ENCODE measurements around the gene FSIP1.

Gene FSIP1

GRCh38 chr15:39574427-39574826 is 208.2 kb downstream of the FSIP1 start:
- FAIRE-seq = no peak
- TF ChIP-seq TAF1 (IDR thresholded peaks at IDR 0.05; ENCODE audit: low read depth, low read length) = no peak
- no peak for TF ChIP-seq POLR2A (IDR thresholded peaks at IDR 0.05; ENCODE audit: low read depth, low read length)
- TF ChIP-seq POLR2AphosphoS5 (IDR thresholded peaks at IDR 0.05; ENCODE audit: low read depth, low read length) = no peak
- no peak for TF ChIP-seq SPI1 (IDR thresholded peaks at IDR 0.05; ENCODE audit: low read depth, low read length)
- no peak for TF ChIP-seq PAX5 (IDR thresholded peaks at IDR 0.05; ENCODE audit: insufficient read depth, low read length, severe bottlenecking)
- TF ChIP-seq POU2F2 (IDR thresholded peaks at IDR 0.05; ENCODE audit: low read depth, low read length) = no peak
- no peak for DNase-seq (ENCODE audit: insufficient read length, low spot score)

DNA sequence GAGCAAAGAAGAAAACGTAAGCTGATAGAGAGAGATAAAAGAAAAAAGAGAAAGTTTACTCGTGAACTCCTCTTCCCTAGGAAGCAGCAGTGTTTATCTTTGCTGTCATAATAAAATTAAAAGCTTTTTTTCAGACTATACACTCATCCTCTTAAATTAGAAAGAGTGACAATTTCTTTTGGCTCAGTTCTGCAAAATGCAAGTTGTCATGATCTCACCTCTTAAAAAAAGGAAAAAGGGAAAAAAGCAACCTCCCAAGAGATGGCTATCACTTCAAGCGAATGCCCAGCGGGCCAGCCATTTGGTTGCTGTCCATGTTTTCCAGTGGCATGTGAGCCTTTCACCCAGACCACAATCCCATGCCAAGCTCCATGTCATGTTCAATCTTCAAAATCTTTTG is 208.8 kb downstream of the FSIP1 start:
- TF ChIP-seq POLR2A (IDR thresholded peaks at IDR 0.05; ENCODE audit: low read depth, low read length) (no peak), PAX5 (IDR thresholded peaks at IDR 0.05; ENCODE audit: insufficient read depth, low read length, severe bottlenecking) (no peak), TAF1 (IDR thresholded peaks at IDR 0.05; ENCODE audit: low read depth, low read length) (no peak), SPI1 (IDR thresholded peaks at IDR 0.05; ENCODE audit: low read depth, low read length) (no peak), POU2F2 (IDR thresholded peaks at IDR 0.05; ENCODE audit: low read depth, low read length) (no peak), POLR2AphosphoS5 (IDR thresholded peaks at IDR 0.05; ENCODE audit: low read depth, low read length) (no peak)
- FAIRE-seq = no peak
- DNase-seq (ENCODE audit: insufficient read length, low spot score) = no peak

DNA sequence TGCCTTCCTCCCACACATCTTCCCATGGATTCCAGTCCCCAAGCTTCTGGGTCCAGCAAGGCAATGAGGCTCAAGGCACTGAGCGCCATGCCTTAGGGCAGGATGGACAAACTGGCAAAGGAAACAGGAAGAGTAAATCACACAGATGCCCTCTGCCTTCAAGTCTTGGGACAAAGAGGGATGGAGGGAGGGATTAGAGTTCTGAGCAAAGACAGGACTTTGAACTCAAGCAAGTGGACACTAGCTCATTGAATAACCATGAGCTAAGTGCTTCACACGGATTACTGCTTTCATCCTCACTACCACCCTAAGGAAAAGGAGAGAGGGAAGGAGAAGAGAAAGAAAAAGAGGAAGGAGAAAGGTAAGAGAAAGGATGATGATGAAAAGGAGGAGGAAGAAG is 209.4 kb downstream of the FSIP1 start:
- DNase-seq (ENCODE audit: insufficient read length, low spot score) (no peak), FAIRE-seq (no peak)
- TF ChIP-seq POLR2A (IDR thresholded peaks at IDR 0.05; ENCODE audit: low read depth, low read length) (no peak), POLR2AphosphoS5 (IDR thresholded peaks at IDR 0.05; ENCODE audit: low read depth, low read length) (no peak), TAF1 (IDR thresholded peaks at IDR 0.05; ENCODE audit: low read depth, low read length) (no peak), POU2F2 (IDR thresholded peaks at IDR 0.05; ENCODE audit: low read depth, low read length) (no peak), PAX5 (IDR thresholded peaks at IDR 0.05; ENCODE audit: insufficient read depth, low read length, severe bottlenecking) (no peak), SPI1 (IDR thresholded peaks at IDR 0.05; ENCODE audit: low read depth, low read length) (no peak)

- no peak for DNase-seq (ENCODE audit: insufficient read length, low spot score)
- TF ChIP-seq POLR2A (IDR thresholded peaks at IDR 0.05; ENCODE audit: low read depth, low read length) (no peak), POU2F2 (IDR thresholded peaks at IDR 0.05; ENCODE audit: low read depth, low read length) (no peak), PAX5 (IDR thresholded peaks at IDR 0.05; ENCODE audit: insufficient read depth, low read length, severe bottlenecking) (no peak), TAF1 (IDR thresholded peaks at IDR 0.05; ENCODE audit: low read depth, low read length) (no peak)
- no peak for FAIRE-seq
Observed at GRCh38 chr15:39565851-39566250, 216.8 kb downstream of the FSIP1 start.

DNA sequence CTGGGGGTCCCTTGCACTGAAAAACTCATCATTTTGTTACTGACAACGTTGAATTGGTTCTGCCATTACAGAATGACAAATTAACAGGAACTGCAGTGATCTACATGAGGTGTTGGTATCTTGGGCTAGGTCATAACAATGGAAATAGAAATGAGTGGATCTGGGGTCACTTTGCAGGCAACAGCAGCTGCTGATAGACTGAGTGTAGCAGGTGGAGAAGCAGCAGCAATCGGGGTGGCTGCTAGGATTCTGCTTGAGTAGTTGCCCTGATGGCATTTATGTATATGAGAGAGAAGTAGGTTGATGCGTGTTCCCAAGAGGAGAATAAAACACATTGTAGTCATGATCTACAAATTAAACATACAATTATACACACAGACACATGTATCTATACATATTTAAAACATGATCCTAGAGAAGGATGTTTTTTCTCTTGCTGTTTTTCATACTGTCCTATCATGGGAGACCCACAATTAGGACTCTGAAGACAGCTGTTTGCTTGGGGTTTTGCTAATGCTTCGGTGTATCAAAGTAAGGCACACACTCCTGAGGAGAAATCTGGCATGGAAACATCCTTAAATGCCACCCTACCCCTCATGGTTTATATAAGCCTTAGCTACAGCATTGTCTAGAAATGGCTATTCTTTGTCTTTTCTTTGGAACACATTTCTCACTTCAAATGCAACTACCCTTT is 217.5 kb downstream of the FSIP1 start:
- TF ChIP-seq SPI1 (IDR thresholded peaks at IDR 0.05; ENCODE audit: low read depth, low read length) = no peak
- no peak for TF ChIP-seq POU2F2 (IDR thresholded peaks at IDR 0.05; ENCODE audit: low read depth, low read length)
- no peak for TF ChIP-seq PAX5 (IDR thresholded peaks at IDR 0.05; ENCODE audit: insufficient read depth, low read length, severe bottlenecking)
- TF ChIP-seq POLR2AphosphoS5 (IDR thresholded peaks at IDR 0.05; ENCODE audit: low read depth, low read length) = no peak
- FAIRE-seq = no peak

DNA sequence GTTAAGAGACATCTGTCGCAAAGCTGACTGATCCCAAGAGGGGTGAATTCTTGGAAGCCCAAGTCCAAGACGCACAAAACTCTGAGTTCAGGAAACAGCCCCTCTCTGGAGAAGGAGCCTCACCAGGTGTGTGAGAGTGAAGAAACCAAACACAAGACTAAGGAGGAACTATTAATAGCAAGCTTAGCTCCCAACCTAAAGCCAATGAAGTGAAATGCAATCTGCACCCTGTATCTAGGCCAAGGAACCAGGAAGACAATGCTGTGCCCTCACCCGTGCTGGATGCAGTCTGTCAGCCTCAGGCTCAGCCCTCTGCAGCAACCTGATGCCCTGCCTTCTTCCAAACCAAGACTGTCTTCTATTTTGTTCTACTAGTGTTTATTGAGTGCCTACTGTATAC is 224.2 kb downstream of the FSIP1 start:
- no peak for DNase-seq (ENCODE audit: insufficient read length, low spot score)
- FAIRE-seq = no peak

More for the DNA sequence above, 217.5 kb downstream of the FSIP1 start:
- DNase-seq (ENCODE audit: insufficient read length, low spot score) = no peak

DNA sequence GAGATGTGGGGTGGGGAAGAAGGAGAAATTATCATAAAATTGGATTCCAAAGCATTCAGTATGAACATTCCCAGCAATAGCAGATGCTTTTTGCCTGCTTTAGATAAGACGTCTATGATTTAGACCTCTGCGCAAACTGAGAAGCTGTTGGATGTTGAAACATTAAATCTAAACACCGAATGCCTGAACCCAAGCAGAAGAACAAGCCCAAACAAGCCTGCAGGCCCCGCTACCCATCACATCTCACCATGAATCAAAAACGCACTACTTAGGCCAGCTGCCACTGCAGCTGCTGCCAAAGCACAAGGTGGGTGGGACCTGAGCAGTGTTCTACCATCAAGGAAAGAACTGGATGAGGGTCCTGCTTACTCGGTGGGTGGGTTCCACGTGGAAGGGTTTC is 226.2 kb downstream of the FSIP1 start:
- FAIRE-seq (no peak), DNase-seq (ENCODE audit: insufficient read length, low spot score) (no peak)
- TF ChIP-seq SPI1 (IDR thresholded peaks at IDR 0.05; ENCODE audit: low read depth, low read length) (no peak), POU2F2 (IDR thresholded peaks at IDR 0.05; ENCODE audit: low read depth, low read length) (no peak), POLR2AphosphoS5 (IDR thresholded peaks at IDR 0.05; ENCODE audit: low read depth, low read length) (no peak), TAF1 (IDR thresholded peaks at IDR 0.05; ENCODE audit: low read depth, low read length) (no peak), PAX5 (IDR thresholded peaks at IDR 0.05; ENCODE audit: insufficient read depth, low read length, severe bottlenecking) (no peak), POLR2A (IDR thresholded peaks at IDR 0.05; ENCODE audit: low read depth, low read length) (no peak)

More for the DNA sequence above, 224.2 kb downstream of the FSIP1 start:
- TF ChIP-seq SPI1 (IDR thresholded peaks at IDR 0.05; ENCODE audit: low read depth, low read length) (no peak), POLR2AphosphoS5 (IDR thresholded peaks at IDR 0.05; ENCODE audit: low read depth, low read length) (no peak), PAX5 (IDR thresholded peaks at IDR 0.05; ENCODE audit: insufficient read depth, low read length, severe bottlenecking) (no peak), TAF1 (IDR thresholded peaks at IDR 0.05; ENCODE audit: low read depth, low read length) (no peak)

DNA sequence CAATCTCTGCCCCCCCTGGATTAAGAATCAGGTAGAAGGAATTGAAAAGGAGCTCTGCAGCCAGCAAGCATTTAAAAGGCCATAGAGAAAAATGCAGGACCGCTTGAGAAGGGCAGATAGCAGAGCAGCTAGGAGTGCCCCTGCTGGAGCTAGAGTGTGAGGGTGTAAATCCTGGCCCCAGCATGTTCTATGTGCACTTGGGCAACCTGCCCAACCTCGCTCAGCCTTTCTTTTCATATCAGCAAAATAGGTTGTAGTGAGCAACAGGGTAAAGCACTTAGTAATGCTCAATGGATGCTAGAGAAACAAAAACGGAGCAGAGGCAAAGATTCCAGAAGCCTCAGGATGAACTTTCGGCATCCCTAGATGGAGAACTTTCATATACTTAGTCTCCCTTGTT is 226.8 kb downstream of the FSIP1 start:
- FAIRE-seq = no peak
- no peak for DNase-seq (ENCODE audit: insufficient read length, low spot score)

GRCh38 chr15:39554746-39555387 is 227.8 kb downstream of the FSIP1 start:
- FAIRE-seq = no peak
- no peak for DNase-seq (ENCODE audit: insufficient read length, low spot score)

More for the DNA sequence above, 226.8 kb downstream of the FSIP1 start:
- TF ChIP-seq POLR2AphosphoS5 (IDR thresholded peaks at IDR 0.05; ENCODE audit: low read depth, low read length) (no peak), SPI1 (IDR thresholded peaks at IDR 0.05; ENCODE audit: low read depth, low read length) (no peak), TAF1 (IDR thresholded peaks at IDR 0.05; ENCODE audit: low read depth, low read length) (no peak), POLR2A (IDR thresholded peaks at IDR 0.05; ENCODE audit: low read depth, low read length) (no peak), PAX5 (IDR thresholded peaks at IDR 0.05; ENCODE audit: insufficient read depth, low read length, severe bottlenecking) (no peak), POU2F2 (IDR thresholded peaks at IDR 0.05; ENCODE audit: low read depth, low read length) (no peak)

More at GRCh38 chr15:39554746-39555387, 227.8 kb downstream of the FSIP1 start:
- TF ChIP-seq POLR2AphosphoS5 (IDR thresholded peaks at IDR 0.05; ENCODE audit: low read depth, low read length) (no peak), SPI1 (IDR thresholded peaks at IDR 0.05; ENCODE audit: low read depth, low read length) (no peak), PAX5 (IDR thresholded peaks at IDR 0.05; ENCODE audit: insufficient read depth, low read length, severe bottlenecking) (no peak), POU2F2 (IDR thresholded peaks at IDR 0.05; ENCODE audit: low read depth, low read length) (no peak), TAF1 (IDR thresholded peaks at IDR 0.05; ENCODE audit: low read depth, low read length) (no peak), POLR2A (IDR thresholded peaks at IDR 0.05; ENCODE audit: low read depth, low read length) (no peak)
